Stimulated activated CD4-positive, alpha-beta T cell treated with anti-CD3 and anti-CD28 coated beads, Interleukin-2, amount 100 ng/mL, for 48 hours (primary cell): ENCODE measurements around the gene C6orf47.
A peak's percentile ranks its signal among the peaks of the same experiment; 100 is the strongest.
"Not testable (repeated sequence)": the region's sequence is repeated elsewhere in the genome, so short reads cannot be mapped to it uniquely, and the experiment has no call there.

Source experiments
- DNase-seq, 2 donors: peaks; one replicate each; pipeline ENCODE4 v3.0.0-alpha.2; 2020

C6orf47 gene, protein sequence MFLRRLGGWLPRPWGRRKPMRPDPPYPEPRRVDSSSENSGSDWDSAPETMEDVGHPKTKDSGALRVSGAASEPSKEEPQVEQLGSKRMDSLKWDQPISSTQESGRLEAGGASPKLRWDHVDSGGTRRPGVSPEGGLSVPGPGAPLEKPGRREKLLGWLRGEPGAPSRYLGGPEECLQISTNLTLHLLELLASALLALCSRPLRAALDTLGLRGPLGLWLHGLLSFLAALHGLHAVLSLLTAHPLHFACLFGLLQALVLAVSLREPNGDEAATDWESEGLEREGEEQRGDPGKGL

DNA sequence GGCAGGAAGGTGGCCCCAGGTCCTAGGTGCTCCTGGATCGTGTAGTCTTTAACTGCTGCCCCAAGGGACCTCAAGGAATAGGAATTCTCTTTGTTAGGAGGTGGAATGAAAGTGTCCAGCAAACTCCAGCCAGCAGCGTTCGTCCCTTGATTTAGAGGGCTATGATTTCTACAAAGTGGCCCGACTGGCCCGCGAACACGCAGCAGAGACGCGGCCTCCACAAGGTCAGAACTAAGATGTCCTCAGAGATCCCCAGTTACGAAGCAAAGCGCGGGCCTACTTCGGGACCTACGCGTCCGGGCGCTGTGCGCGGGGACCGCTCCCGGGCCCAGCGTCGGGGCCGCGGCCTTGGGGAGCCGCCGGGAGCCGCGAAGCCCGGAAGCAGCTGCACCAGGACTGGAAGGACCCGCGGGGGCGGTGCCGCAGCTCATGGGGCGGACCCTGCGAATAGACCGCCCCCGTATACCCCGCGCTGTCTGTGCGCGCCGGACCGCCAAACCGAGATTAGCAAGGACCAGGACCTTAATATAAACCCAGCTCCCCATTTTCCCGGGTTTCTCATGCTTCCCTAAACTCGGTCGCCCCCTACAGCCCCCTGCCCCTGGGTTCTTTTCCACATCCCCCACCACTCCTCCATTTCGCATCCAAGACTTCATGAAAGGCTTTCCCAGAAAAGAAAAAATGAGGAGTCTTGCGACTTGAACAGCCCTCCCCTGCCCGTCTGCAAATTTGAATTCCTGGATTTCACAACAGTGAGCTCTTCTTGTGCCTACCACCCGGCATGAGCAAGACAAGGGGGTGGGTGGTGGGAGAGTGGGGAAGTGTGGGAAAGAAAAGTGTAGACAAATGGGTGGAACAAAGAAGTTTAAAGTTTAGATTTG is at the start of gene C6orf47:
C6orf47 (minus strand) TSS at position 398 of the 881 bp plus-strand sequence. CDS start 831 bp downstream, outside the sequence.
- DNase-seq, result peak; percentile 71

DNA sequence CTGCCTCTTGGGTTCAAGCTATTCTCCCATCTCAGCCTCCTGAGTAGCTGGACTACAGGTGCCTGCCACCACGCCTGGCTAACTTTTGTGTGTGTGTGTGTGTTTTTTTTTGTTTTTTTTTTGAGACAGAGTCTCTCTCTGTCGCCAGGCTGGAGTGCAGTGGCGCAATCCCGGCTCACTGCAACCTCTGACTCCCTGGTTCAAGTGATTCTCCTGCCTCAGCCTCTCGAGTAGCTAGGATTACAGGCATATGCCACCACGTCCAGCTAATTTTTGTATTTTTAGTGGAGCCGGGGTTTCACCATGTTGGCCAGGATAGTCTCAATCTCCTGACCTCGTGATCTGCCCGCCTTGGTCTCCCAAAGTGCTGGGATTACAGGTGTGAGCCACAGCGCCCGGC is 48.6 kb upstream of the C6orf47 start:
- DNase-seq, result not testable (repeated sequence)

DNA sequence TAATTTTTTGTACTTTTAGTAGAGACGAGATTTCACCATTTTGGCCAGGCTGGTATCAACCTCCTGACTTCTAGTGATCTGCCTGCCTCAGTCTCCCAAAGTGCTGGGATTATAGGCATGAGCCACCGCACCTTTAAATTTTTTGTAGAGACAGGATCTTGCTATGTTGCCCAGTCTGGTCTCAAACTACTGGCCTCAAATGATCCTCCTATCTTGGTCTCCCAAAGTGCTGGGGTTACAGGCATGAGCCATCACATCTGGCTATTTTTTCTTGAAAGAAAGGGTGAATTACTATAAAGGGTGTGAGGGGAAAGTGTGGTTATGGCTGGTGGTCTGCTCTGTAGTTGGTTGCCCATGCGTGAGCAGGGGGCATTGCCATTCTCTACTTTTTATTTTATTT is 47.6 kb upstream of the C6orf47 start:
- no peak for DNase-seq

DNA sequence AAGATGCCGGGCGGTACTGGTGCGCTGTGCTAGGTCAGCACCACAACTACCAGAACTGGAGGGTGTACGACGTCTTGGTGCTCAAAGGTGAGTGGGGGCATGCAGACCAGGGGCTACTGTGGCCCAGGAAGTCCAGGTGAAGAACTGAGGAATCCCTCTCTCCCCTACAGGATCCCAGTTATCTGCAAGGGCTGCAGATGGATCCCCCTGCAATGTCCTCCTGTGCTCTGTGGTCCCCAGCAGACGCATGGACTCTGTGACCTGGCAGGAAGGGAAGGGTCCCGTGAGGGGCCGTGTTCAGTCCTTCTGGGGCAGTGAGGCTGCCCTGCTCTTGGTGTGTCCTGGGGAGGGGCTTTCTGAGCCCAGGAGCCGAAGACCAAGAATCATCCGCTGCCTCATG is 47.1 kb upstream of the C6orf47 start:
- no peak for DNase-seq

DNA sequence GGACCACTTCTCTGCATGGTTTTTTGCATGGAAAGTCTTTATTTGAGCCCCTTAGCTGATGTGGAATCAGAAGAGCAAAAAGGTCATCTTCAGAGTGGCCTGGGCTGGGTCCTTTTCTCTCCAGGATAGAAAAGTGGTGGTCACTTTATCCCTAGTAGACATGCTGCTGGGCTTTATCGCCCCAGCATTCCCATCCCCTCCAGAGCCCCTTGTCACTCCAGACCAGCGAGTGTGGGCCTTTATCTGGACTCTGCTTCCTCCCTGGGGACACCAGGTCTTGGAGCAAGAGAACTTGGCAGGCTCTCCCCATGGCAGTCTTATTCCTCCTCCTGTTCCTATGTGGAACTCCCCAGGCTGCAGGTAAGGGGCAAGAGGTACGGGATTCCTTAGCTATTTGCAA is 46.0 kb upstream of the C6orf47 start, which contains the start of gene LY6G6F:
LY6G6F (plus strand) TSS at position 268 of the 400 bp plus-strand sequence; CDS start at position 309, 41 bp downstream.
- no peak for DNase-seq

DNA sequence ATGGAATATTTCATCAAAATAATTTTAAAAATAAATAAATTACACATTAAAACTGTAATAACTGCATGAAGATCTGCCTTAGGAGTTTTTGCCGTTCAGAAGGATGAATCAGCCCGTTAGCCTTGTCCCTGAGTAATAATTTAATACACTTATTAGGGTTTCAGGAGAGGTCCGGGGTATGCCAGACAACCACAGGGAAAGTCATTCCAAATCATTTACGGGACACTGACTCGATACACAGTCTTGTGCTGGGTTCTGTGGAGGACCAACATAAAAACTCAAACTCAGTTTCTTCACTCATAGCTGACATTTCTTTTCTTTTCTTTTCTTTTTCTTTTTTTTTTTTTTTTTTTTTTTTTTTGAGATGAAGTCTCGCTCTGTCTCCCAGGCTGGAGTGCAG is 45.4 kb upstream of the C6orf47 start:
- no peak for DNase-seq

DNA sequence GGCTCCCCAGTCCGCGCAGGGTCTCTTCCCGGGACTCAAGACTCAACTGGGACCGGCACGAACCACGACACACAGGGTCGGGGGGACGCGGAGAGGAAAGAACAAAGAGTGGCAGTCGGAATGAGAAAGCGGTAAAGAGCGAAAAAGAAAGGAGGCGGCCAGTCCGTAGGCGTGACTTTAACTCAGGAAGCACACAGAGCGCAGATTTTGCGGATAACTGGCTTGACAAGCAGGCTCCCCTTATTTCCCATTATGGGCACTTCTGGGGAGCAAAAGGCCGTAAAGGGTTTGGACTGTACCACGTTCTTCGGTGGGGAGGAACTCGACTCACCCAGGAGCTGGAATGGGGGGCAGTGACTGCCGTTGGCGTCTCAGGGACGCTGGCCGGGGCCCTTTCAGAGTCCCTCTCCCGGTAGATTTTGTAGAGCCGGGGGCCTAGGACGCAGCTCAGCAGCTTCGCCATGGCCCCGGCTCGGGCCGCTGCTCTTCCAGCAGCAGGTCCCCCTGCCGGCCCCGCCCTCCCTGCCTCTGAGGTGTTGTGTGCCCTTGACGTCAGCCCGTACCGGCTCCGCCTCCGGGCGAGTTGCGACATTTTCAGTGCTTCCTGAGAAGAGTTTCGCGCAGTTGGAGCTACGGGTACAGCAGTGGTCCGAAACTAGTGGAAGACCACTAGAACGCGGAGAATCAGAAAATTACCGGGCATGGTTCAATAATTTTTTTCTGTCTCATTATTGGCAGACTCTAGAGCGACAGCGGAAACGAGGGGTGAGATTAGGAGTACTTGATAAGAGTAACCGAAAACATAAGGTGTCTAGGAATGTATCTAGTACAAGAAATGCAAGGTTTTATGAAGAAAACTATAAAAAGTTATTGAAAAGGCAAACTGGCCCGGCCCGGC is 42.5 kb upstream of the C6orf47 start, which contains the start of gene ABHD16A:
ABHD16A (minus strand) TSS at position 506 of the 898 bp plus-strand sequence; CDS start at position 463, 43 bp downstream.
- DNase-seq, result peak; percentile 92 to 96

DNA sequence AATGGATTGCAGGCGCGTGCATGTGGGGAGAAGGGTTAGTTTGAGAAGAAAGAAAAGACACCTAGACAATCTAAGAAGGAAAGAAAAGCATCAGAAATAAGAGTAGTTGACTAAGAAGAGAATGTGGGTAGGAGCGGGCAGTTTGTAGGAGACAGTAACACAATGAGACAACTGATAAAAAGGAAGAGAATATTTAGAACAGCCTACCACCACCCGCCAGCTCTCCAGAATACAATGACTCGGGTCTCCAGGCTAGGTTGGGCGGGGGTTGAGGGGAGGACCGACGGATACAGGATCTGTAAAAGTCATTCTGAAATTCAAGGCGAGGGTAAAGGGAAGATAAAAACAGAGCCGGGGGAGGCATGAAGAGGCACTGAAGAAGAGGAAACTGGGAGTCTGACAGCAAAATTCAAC is 41.8 kb upstream of the C6orf47 start:
- DNase-seq, result peak in 1 of 2 donors; percentile 32

DNA sequence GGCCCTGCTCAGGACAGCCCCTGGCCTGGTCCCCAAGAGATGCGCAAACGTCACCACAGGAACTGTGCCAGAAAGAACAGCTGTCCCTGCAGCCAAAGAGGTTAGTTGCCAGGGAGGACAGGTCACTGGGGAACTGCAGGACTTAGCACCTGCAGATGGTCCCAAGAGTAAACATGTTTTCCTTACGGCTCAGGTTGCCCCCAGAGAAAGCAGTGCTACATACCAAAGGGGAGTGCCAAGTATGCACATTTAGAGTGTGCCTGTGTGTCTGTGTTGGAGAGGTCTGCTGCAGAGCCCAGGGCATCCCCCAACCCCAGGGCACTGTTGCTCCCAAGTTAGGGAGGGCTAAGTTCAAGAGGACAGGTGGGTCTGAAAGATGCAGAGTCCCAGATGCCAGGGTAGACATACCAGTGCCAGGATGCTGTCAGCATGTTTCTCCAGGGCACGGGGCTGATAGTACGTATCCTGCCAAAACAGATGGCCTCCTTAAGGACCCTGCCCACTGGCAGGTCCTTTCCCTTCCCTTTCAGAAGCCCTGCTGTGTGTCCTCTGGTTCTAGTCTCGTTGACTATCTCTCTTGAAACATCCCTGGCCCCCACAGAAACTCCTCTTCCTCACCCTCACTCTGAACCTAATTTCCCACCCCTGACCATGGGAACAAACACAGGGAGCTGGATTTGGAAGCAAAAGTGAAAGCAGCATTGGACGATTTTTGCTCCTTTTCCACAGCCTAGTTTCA is 41.3 kb upstream of the C6orf47 start:
- no peak for DNase-seq

DNA sequence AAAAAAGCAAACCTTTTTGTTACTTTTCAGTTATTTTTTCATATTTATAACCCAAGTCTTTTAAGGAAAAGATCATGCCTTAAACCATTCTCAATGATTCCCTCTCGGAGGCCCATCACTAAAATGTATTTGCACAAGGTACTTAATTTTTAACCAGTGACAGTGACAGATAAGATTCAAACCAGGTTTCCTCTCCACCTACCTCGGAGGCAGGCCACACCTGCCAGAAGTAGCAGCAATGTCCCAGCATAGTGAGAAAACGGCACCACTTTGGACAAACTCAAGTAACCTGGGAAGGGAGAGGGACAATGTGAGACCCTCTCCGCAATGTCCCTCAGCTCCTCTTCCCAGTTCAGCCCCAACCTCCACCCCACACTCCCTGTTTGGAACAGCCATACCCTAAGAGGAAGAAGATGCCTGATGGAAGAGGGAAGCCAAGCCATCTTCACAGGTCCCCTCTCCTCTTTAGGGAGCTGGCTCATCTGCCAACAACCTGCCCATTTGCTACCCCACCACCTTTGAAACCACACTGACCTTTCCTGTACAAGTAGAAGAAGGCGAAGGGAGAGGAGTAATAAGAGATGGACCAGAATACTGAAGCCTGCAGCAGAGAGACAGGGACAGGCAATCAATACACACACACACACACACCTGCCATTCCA is 40.3 kb upstream of the C6orf47 start:
- no peak for DNase-seq

DNA sequence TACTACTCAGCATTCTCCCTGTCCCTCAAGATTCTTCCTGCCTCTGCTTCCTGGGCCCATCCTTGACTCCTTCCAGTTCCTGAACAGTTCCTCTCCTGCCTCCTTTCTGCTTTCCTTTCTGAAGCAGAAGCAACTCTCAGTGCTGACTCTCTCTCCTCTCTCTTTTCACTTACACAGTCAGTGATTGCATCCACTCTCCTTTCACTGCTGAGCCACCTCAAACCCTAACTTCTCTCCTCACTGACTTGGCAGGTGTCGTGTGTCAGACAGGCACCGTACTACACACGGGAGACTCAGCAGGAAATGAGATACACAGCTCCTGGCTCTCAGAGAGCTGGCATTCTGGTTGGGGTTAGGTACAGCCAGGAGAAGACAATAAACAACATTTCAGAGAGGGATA is 37.0 kb upstream of the C6orf47 start:
- DNase-seq, result no peak

DNA sequence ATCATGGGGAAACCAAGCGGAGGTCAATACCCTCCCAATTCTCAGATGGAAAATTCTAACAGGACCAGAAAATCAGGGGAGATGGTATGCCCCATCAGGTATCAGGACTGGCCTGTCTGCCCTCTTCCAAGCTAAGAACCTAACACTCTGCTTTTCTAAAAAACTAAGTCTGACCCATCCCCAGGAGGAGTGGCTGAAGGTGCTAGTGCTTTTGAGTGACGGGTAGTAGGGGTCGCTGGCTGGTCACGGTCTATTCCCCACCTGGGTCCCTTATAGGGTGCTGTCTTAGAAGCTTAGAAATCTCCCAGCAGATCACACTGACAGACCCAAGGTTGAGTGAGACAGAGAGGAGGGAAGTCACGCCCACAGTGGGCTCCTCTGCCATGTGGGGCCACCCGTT is 33.0 kb upstream of the C6orf47 start:
- no peak for DNase-seq

DNA sequence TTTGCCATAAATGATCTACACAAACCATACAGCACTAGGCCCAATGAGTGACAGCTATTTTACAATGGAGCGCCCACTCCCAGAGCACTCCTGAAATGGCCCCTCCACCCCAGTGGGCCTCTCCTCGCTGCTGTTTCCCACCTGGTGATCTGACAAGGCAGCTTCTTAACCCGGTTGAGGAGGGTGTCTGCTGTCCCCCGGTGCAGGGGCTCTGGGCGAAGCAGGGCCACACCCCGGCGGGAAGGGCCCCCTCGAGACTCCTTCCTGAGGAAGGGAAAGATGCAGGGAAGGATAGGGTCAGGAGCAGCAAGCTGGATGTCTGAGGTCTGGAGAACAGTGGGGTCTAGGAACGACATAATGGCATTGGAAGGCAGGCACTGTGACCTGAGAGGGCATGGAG is 32.3 kb upstream of the C6orf47 start:
- DNase-seq, result no peak

DNA sequence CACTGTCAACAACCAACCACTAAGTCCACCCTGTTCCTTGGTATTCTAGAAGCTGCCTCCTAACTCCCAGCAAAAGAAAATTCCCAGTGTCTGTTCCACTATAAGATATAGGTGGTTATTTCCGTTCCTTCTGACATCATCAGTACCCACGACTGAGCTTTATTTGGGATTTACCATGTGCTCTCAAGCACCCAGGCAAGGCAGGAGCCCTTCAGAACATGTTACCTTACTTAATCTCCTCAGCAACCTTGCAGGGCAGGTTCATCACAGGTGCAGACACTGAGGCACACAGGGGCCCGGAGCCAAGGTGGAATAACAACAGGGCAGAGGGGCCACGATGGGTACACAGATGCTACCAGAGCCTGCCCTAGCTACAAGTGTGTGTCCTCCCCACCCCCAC is 31.8 kb upstream of the C6orf47 start:
- DNase-seq, result no peak

DNA sequence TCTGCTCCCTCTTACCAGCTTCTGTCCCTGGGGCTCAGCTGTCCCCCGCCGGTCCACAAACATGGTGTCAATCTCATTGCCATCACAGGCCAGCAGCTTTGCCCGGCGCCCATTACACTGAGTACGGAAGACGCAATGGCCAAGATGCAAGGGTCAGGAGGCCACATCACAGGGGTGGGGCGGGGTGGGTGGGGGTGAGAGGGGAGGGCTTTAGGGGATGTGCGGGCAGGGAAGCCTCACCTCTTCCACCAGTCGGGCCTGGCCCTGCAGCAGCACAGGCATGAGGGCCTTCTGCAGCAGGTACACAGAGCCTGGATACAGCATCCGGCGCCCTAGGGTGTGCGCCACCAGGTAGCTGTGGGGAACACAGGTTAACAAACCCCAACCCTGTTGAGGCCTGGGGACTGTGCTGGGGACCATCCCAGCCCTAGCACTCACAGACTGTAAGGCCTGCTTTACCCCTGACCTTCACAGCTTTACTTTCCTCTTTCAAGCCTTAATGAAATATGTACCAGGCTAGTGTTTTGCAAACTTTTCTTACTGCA is 31.1 kb upstream of the C6orf47 start:
- DNase-seq, result no peak

DNA sequence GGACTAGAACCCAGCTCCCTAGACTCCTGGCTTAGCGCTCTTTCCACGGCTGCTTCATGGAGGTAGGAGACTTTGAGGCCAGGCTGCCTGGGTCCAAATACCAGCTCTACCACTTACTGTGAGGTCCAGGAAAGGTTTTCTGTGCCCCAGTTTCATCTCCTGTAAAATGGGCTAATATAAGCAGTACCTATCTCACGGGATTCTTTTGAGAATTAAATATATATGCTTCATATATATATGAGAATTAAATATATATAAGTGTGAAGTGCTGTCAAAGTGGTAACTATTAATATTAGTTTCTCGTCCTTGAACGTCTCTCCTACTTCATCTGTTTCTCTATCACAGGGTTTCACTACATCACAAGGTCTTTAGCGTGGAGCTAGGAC is 30.5 kb upstream of the C6orf47 start:
- DNase-seq, result no peak

DNA sequence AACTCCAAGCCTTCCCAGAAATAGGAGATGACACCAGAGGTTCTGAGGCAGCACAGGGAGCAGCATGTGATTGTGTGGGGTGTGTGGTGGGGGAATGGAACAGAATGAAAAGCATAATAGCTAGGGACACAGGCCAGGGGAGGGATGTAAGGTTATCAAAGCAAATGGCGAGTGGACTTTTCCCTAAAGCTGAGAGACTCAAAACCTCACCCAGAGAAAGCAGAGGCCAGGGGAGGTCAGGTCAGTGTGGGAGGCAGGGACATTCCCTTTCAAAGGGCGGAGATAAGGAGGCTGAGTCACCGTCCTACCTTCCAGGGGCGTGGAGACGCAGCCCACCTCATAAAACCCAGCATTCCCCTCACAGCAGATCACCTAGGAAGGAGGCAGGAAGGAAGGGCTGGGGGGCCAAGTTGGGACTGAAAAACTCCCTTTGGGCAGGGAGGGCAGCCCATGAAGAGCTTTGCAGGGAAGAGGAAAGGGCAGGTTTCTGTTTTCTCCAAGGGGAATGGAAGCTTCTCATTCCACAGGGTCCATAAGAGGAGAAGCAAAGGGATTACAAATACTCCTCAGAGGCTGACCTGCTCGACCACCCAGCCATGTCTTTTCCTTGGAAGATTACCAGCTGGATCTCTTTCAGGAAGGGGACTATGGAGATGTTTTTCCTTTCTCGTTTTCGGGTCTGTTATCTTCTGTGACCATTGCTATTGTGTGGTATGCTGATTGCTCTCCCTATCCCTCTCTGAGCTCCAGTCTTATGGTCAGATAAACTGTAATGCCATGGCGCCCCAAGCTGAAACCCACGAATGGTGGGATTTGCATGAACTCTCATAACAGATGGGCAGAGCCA is 29.9 kb upstream of the C6orf47 start:
- DNase-seq, result no peak

DNA sequence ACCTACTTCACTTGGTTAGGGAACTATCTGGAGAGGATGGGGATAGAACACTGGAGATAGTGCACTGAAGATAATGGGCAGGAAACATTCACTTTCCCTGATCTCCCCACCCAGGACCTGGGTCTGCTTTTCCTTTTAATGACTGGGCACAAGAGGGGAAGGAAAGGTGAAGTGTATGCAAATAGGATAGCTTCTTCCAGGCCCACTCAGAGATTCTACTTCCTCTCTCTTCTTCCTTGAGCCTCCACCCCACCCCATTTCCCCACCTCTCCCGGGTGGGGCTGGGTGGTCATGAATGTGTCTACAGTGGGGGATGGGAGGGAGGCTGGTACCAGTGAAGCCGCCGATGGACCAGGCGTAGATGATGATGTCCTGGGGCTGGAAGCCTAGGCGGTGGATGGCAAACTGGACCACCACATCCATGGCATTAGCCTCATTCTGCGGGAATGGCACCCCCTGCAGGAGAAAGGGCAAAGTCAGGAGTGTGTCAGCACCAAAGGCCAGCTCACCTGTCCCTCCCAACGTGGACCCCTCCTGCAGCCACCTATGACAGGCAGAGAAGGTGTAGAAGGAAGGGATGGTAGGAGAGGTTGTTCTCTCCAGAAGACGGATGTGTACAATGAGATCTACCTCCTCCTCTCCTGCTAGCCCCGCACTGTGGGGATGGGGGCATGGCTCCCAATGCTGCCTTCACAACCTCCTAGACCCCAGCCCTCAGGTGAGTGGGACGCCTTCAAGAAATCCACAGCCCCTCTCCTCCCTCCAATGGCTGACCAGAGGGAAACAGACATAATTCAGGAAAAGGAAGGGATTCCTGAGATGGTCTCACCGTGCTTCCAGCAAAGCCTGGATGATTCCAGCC is 28.9 kb upstream of the C6orf47 start:
- DNase-seq, result no peak
